ENCODE data around the gene DRG1. TPM values are rescaled to one million over a fixed set of nuclear protein-coding genes. Genes with fewer than 3 reads are reported as not detected.

Gene DRG1
- total RNA-seq, 1 experiment from 2014 or later: 79.2 TPM

- TF ChIP-seq E2F5 (CRISPR knock-in tag; IDR thresholded peaks at IDR 0.05) (no peak), ATF6 (CRISPR knock-in tag; IDR thresholded peaks at IDR 0.05) (no peak), ZNF281 (CRISPR knock-in tag; IDR thresholded peaks at IDR 0.05) (no peak), ZNF232 (CRISPR knock-in tag; IDR thresholded peaks at IDR 0.05) (no peak), NR1H2 (CRISPR knock-in tag; IDR thresholded peaks at IDR 0.05) (no peak), USF2 (CRISPR knock-in tag; IDR thresholded peaks at IDR 0.05) (no peak), ARID4B (CRISPR knock-in tag; IDR thresholded peaks at IDR 0.05; ENCODE audit: borderline replicate concordance) (no peak), MXD4 (CRISPR knock-in tag; IDR thresholded peaks at IDR 0.05; ENCODE audit: borderline replicate concordance) (no peak), ZMAT4 (CRISPR knock-in tag; IDR thresholded peaks at IDR 0.05) (no peak), OVOL2 (CRISPR knock-in tag; IDR thresholded peaks at IDR 0.05; ENCODE audit: borderline replicate concordance) (no peak)
- TF ChIP-seq, protein P1, sequence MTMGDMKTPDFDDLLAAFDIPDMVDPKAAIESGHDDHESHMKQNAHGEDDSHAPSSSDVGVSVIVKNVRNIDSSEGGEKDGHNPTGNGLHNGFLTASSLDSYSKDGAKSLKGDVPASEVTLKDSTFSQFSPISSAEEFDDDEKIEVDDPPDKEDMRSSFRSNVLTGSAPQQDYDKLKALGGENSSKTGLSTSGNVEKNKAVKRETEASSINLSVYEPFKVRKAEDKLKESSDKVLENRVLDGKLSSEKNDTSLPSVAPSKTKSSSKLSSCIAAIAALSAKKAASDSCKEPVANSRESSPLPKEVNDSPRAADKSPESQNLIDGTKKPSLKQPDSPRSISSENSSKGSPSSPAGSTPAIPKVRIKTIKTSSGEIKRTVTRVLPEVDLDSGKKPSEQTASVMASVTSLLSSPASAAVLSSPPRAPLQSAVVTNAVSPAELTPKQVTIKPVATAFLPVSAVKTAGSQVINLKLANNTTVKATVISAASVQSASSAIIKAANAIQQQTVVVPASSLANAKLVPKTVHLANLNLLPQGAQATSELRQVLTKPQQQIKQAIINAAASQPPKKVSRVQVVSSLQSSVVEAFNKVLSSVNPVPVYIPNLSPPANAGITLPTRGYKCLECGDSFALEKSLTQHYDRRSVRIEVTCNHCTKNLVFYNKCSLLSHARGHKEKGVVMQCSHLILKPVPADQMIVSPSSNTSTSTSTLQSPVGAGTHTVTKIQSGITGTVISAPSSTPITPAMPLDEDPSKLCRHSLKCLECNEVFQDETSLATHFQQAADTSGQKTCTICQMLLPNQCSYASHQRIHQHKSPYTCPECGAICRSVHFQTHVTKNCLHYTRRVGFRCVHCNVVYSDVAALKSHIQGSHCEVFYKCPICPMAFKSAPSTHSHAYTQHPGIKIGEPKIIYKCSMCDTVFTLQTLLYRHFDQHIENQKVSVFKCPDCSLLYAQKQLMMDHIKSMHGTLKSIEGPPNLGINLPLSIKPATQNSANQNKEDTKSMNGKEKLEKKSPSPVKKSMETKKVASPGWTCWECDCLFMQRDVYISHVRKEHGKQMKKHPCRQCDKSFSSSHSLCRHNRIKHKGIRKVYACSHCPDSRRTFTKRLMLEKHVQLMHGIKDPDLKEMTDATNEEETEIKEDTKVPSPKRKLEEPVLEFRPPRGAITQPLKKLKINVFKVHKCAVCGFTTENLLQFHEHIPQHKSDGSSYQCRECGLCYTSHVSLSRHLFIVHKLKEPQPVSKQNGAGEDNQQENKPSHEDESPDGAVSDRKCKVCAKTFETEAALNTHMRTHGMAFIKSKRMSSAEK (CRISPR knock-in tag; IDR thresholded peaks at IDR 0.05; ENCODE audit: borderline replicate concordance): no peak
These were observed 77.9 kb downstream of the DRG1 start (continued) for GRCh38 chr22:31477329-31477728.
